Thoracic aorta (tissue), 2 donors: ENCODE measurements around the gene VASN. TPM values are rescaled to one million over a fixed set of nuclear protein-coding genes. Genes with fewer than 3 reads are reported as not detected.

Source experiments
- ATAC-seq: fragments of 150-250 bp; one replicate; pipeline ENCODE4 v1.8.0; 2017; ENCODE audit warnings: low read depth; ENCODE audit not compliant: insufficient number of reproducible peaks, low FRiP score
- DNase-seq: peaks from one replicate; pipeline ENCODE4 v3.0.0-alpha.2; 2020; ENCODE audit warnings: low spot score
- H3K27ac ChIP-seq, 2 donors: fragments of 200-600 bp; sonication (generic); 1 replicate in 1 of 2; 2 replicates in 1 of 2; pipeline ENCODE4 v1.5.1; 2016; ENCODE audit warnings: mild to moderate bottlenecking in 2 of 2, moderate library complexity in 2 of 2
- H3K27me3 ChIP-seq: fragments of 200-600 bp; sonication (generic); replicated peaks from 2 replicates; pipeline ENCODE4 v1.6.0; 2016; ENCODE audit warnings: mild to moderate bottlenecking; ENCODE audit not compliant: insufficient read depth
- H3K36me3 ChIP-seq: fragments of 200-600 bp; sonication (generic); one replicate; pipeline ENCODE4 v1.5.1; 2016
- H3K4me1 ChIP-seq, 2 donors: fragments of 200-600 bp; sonication (generic); 1 replicate in 1 of 2; 2 replicates in 1 of 2; pipeline versions ENCODE4 v1.5.1 to v1.6.0; 2016; ENCODE audit warnings: low read depth in 2 of 2, mild to moderate bottlenecking in 1 of 2; ENCODE audit not compliant: control insufficient read depth in 1 of 2
- H3K4me3 ChIP-seq: fragments of 200-600 bp; sonication (generic); 2 replicates; pipeline ENCODE4 v1.5.1; 2016; ENCODE audit warnings: mild to moderate bottlenecking
- H3K9me3 ChIP-seq: fragments of 200-600 bp; sonication (generic); 2 replicates; pipeline ENCODE4 v1.5.1; 2016
- total RNA-seq, 2 donors: library from RNA; depleted of rRNA; stranded (reverse); fragments of >200 nt; gene quantifications; one replicate each; pipeline versions ENCODE4 v1.1.0 to v1.2.3, GENCODE V29; 2016
- TF ChIP-seq, protein P1 (sequence below): fragments of 200-600 bp; sonication (generic); IDR thresholded peaks from one replicate; pipeline ENCODE4 v1.5.1; 2019; ENCODE audit warnings: antibody characterized with exemption

Gene VASN
- total RNA-seq, 2 donors from 2014 or later = 197 to 217 TPM

- H3K4me3 ChIP-seq = peak overlapping the region; percentile 85
- no peaks in the 10 kb centered on the region for H3K36me3 ChIP-seq
- TF ChIP-seq, protein P1, sequence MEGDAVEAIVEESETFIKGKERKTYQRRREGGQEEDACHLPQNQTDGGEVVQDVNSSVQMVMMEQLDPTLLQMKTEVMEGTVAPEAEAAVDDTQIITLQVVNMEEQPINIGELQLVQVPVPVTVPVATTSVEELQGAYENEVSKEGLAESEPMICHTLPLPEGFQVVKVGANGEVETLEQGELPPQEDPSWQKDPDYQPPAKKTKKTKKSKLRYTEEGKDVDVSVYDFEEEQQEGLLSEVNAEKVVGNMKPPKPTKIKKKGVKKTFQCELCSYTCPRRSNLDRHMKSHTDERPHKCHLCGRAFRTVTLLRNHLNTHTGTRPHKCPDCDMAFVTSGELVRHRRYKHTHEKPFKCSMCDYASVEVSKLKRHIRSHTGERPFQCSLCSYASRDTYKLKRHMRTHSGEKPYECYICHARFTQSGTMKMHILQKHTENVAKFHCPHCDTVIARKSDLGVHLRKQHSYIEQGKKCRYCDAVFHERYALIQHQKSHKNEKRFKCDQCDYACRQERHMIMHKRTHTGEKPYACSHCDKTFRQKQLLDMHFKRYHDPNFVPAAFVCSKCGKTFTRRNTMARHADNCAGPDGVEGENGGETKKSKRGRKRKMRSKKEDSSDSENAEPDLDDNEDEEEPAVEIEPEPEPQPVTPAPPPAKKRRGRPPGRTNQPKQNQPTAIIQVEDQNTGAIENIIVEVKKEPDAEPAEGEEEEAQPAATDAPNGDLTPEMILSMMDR = no peak
- peak overlapping the region; percentile 99 for H3K27ac ChIP-seq
- no peak for DNase-seq
- no peak for ATAC-seq
- H3K9me3 ChIP-seq = no peaks in the 10 kb centered on the region
- H3K27me3 ChIP-seq = no peaks in the 10 kb centered on the region
- H3K4me1 ChIP-seq = peaks cover 49 to 71% of the 10 kb centered on the region in 2 donors
Observed at GRCh38 chr16:4372578-4373355, 1.1 kb downstream of the VASN start.

DNA sequence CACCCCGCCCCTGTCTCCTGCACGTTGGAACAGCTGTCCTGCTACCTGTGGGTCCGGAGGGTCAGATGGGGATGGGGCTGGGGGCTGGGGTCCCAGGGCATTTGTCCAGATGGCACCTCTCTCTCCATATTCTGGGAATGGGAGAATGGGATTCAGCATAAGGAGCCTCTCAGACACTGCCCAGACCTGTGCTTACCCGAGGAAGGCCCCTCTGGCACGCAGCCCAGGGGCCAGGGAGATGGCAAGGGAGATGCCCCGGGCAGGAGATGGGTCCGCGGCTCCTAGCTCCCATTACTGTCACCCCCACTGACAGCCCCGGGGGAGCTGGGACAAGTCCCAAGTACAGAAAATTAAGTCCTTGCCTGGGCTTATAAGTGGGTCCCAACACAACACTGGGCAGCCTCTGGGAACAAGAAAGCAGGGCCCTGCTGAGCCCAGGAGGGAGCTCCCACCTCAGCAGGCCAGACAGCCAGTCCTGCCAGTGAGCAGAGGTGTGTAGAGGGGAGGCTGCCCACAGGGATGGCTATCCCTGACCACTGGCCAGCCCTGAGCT lies 1.8 kb downstream of the VASN start:
- ATAC-seq (no peak), DNase-seq (no peak)
- H3K9me3 ChIP-seq = no peaks in the 10 kb centered on the region
- H3K27me3 ChIP-seq = no peaks in the 10 kb centered on the region
- peaks cover 55 to 71% of the 10 kb centered on the region in 2 donors for H3K4me1 ChIP-seq
- peak overlapping the region; percentile 99 for H3K27ac ChIP-seq
- H3K4me3 ChIP-seq = peak overlapping the region; percentile 85
- no peaks in the 10 kb centered on the region for H3K36me3 ChIP-seq
- TF ChIP-seq, protein P1 = no peak

DNA sequence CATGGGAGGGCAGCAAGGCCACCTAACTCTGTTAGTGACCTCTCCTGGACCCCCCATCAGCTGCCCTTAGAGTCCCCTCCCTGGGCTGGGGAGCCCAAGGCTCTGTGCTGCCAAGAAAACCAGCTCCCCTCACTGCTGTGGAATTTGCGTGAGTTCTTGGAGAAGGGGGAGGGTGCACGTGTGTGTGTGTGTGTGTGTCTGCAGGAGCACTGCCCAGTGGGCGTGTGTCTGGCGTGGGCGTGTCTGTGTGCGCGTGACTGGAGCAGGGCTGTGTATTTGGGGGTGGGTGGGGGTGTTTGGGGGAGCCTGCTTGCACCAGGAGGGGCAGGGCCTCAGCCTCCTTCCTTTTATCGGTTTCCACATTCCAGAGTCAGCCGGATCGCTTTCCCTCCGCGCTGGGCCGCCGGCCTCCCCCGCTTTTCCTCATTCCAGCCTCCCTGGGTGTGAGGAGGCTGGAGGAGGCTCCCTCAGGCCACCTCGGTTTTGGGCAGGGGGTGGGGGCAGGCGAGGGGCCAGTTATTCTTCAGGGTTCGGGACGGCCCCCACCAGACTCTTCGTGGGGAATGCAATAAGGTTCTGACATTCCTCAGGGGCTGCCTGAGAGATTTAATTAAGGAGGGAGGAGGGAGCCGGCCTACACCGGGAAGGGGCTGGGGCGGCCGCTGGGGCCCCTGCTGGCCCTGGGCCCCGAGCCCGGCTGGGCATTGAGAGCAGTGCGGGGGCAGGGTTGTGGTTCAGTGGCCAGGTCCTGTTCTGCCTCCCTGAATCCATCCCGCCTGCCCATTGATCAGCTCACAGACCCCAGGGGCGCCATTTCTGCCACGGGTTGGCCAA lies 2.5 kb downstream of the VASN start:
- peak; percentile 13 for ATAC-seq
- Histone ChIP-seq H3K4me3 (peak overlapping the region; percentile 85), H3K27ac (peak overlapping the region; percentile 99), H3K27me3 (no peaks in the 10 kb centered on the region), H3K9me3 (no peaks in the 10 kb centered on the region), H3K36me3 (peaks cover 3% of the 10 kb centered on the region), H3K4me1 (peaks cover 56 to 71% of the 10 kb centered on the region in 2 donors)
- TF ChIP-seq, protein P1 = no peak
- DNase-seq = peak; percentile 64

- Histone ChIP-seq H3K36me3 (peaks cover 4% of the 10 kb centered on the region), H3K9me3 (no peaks in the 10 kb centered on the region), H3K27ac (peak overlapping the region; percentile 99), H3K4me3 (peak overlapping the region; percentile 85), H3K27me3 (no peaks in the 10 kb centered on the region), H3K4me1 (peaks cover 53 to 71% of the 10 kb centered on the region in 2 donors)
- DNase-seq (no peak), ATAC-seq (no peak)
- TF ChIP-seq, protein P1 = no peak
Observed at GRCh38 chr16:4375717-4376116, 4.1 kb downstream of the VASN start.
